ENCODE measurements around the gene TIPARP.
"Not testable (repeated sequence)": the region's sequence is repeated elsewhere in the genome, so short reads cannot be mapped to it uniquely, and the experiment has no call there.

DNA sequence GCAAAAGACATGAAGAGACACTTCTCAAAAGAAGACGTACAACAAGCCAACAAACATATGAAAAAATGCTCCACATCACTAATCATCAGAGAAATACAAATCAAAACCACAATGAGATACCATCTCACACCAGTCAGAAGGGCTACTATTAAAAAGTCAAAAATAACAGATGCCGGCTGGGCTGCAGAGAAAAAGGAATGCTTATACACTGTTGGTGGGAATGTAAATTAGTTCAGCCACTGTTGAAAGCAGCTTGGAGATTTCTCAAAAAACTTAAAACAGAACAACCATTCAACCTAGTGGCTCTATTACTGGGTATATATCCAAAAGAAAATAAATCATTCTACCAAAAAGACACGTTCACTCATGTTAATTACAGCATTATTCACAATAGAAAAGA, 60.3 kb downstream of the TIPARP start:
- TF ChIP-seq, protein P1, sequence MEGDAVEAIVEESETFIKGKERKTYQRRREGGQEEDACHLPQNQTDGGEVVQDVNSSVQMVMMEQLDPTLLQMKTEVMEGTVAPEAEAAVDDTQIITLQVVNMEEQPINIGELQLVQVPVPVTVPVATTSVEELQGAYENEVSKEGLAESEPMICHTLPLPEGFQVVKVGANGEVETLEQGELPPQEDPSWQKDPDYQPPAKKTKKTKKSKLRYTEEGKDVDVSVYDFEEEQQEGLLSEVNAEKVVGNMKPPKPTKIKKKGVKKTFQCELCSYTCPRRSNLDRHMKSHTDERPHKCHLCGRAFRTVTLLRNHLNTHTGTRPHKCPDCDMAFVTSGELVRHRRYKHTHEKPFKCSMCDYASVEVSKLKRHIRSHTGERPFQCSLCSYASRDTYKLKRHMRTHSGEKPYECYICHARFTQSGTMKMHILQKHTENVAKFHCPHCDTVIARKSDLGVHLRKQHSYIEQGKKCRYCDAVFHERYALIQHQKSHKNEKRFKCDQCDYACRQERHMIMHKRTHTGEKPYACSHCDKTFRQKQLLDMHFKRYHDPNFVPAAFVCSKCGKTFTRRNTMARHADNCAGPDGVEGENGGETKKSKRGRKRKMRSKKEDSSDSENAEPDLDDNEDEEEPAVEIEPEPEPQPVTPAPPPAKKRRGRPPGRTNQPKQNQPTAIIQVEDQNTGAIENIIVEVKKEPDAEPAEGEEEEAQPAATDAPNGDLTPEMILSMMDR (IDR thresholded peaks at IDR 0.05) = not testable (repeated sequence)
- not testable (repeated sequence) for TF ChIP-seq POLR2A (IDR thresholded peaks at IDR 0.05; ENCODE audit: low read depth)

Measured in esophagus muscularis mucosa (tissue), 3 donors.